VCaP (cell line): ENCODE data around the gene ABTB2.
A peak's percentile ranks its signal among the peaks of the same experiment; 100 is the strongest.

Experiments used
- H3K27ac ChIP-seq: fragments of 450-650 bp; 2 replicates; pipeline ENCODE4 v1.5.1; 2017
- CTCF ChIP-seq: fragments of 450-650 bp; conservative IDR thresholded peaks from 2 replicates; pipeline ENCODE4 v1.5.1; 2017; ENCODE audit warnings: mild to moderate bottlenecking, moderate library complexity

The ABTB2 gene

GRCh38 chr11:34341931-34342533 is 15.8 kb downstream of the ABTB2 start:
- peak overlapping the region; percentile 65; the same call in 1 of the 2 replicates for H3K27ac ChIP-seq

GRCh38 chr11:34341096-34341495 is 16.7 kb downstream of the ABTB2 start:
- H3K27ac ChIP-seq: peak overlapping the region; percentile 65
- TF ChIP-seq CTCF: no peak

More at GRCh38 chr11:34341931-34342533, 15.8 kb downstream of the ABTB2 start:
- no peak for TF ChIP-seq CTCF

- TF ChIP-seq CTCF: no peak
Measured at GRCh38 chr11:34340653-34341052, 17.2 kb downstream of the ABTB2 start.

GRCh38 chr11:34339149-34340064 is 18.4 kb downstream of the ABTB2 start:
- peak overlapping the region; percentile 65 for H3K27ac ChIP-seq
- no peak for TF ChIP-seq CTCF

More at GRCh38 chr11:34340653-34341052, 17.2 kb downstream of the ABTB2 start:
- peak overlapping the region; percentile 65 for H3K27ac ChIP-seq

GRCh38 chr11:34337016-34337415 is 20.8 kb downstream of the ABTB2 start:
- peak overlapping the region; percentile 1; the same call in 1 of the 2 replicates for H3K27ac ChIP-seq
- TF ChIP-seq CTCF: no peak

GRCh38 chr11:34335801-34336200 is 22.0 kb downstream of the ABTB2 start:
- TF ChIP-seq CTCF: no peak
- H3K27ac ChIP-seq: no peak overlapping the region

- TF ChIP-seq CTCF: no peak
- H3K27ac ChIP-seq: no peak overlapping the region
Measured at GRCh38 chr11:34335331-34335730, 22.5 kb downstream of the ABTB2 start.
